SK-MEL-5 (cell line): ENCODE measurements around the gene ZNF891. TPM values are rescaled to one million over a fixed set of nuclear protein-coding genes. Genes with fewer than 3 reads are reported as not detected.

ENCODE experiments used
- DNase-seq: peaks from one replicate; pipeline ENCODE4 v3.0.0-alpha.2; 2016; ENCODE audit warnings: low read depth, low spot score
- in situ Hi-C: cut with HindIII; loops from 2 replicates; pipeline ENCODE4 v1.10.0; 2016; ENCODE audit warnings: low sequenced_read_pairs, high pct_unique_total_duplicates, low pct_unique_long_range_greater_than_20kb
- polyA plus RNA-seq, 2 experiments: library from polyadenylated mRNA; depleted of rRNA; stranded (reverse); fragments of >200 nt; gene quantifications; 2 replicates each; pipeline ENCODE4 v1.2.3, GENCODE V29; 2015
- total RNA-seq: library from RNA; depleted of rRNA; stranded (reverse); fragments of >200 nt; shearing (Covaris generic); gene quantifications from 2 replicates; pipeline ENCODE4 v1.2.3, GENCODE V29; 2014; rRNA removed

ZNF891 gene
- 1.3 and 1.4 TPM in 2 replicates for total RNA-seq
- 0.56 and 1.1 TPM in 2 replicates for polyA plus RNA-seq (2015; cell fraction: cytosol; rRNA removed)
- 10.2 and 11.9 TPM in 2 replicates for polyA plus RNA-seq (2015; cell fraction: nucleus; rRNA removed)

GRCh38 chr12:133130038-133130807 is at the start of gene ZNF891, which contains the start of gene ZNF10:
Gene ZNF891 (minus strand): TSS chr12:133130274. CDS start chr12:133121918, 8,356 bp downstream.
Gene ZNF10 (plus strand): TSS chr12:133130627. CDS start chr12:133144493, 13,866 bp downstream.
- in situ Hi-C loops = no loop called here
- DNase-seq = peak; percentile 96

GRCh38 chr12:133174901-133175300 is 44.8 kb upstream of the ZNF891 start:
- in situ Hi-C loops = no loop called here
- DNase-seq = no peak

GRCh38 chr12:133172491-133172890 is 42.4 kb upstream of the ZNF891 start:
- in situ Hi-C loops = no loop called here
- no peak for DNase-seq

GRCh38 chr12:133165776-133166175 is 35.7 kb upstream of the ZNF891 start:
- DNase-seq = no peak
- in situ Hi-C loops = no loop called here

GRCh38 chr12:133156125-133156690 is 26.1 kb upstream of the ZNF891 start:
- DNase-seq = no peak

GRCh38 chr12:133145981-133146380 is 15.9 kb upstream of the ZNF891 start:
- DNase-seq = no peak
- in situ Hi-C loops = no loop called here

More at GRCh38 chr12:133156125-133156690, 26.1 kb upstream of the ZNF891 start:
- in situ Hi-C loops = no loop called here

- in situ Hi-C loops = no loop called here
- no peak for DNase-seq
These were observed 5.7 kb upstream of the ZNF891 start for GRCh38 chr12:133135747-133136146.

- in situ Hi-C loops = no loop called here
These were observed 694 bp upstream of the ZNF891 start for GRCh38 chr12:133130808-133131128.

GRCh38 chr12:133129368-133130037 is 571 bp downstream of the ZNF891 start:
- in situ Hi-C loops = no loop called here
- DNase-seq = peak; percentile 38

More at GRCh38 chr12:133130808-133131128, 694 bp upstream of the ZNF891 start:
- DNase-seq = no peak

- in situ Hi-C loops = no loop called here
- DNase-seq = no peak
These were observed 5.4 kb downstream of the ZNF891 start for GRCh38 chr12:133124674-133125073.

- DNase-seq = no peak
- in situ Hi-C loops = no loop called here
These were observed 9.5 kb downstream of the ZNF891 start for GRCh38 chr12:133120385-133121191.

- in situ Hi-C loops = no loop called here
- no peak for DNase-seq
These were observed 21.9 kb downstream of the ZNF891 start for GRCh38 chr12:133108150-133108549.

- in situ Hi-C loops = no loop called here
- no peak for DNase-seq
These were observed 23.0 kb downstream of the ZNF891 start for GRCh38 chr12:133107121-133107520.

GRCh38 chr12:133106253-133106652 is 23.8 kb downstream of the ZNF891 start:
- in situ Hi-C loops = no loop called here
- DNase-seq = no peak

GRCh38 chr12:133105620-133106019 is 24.5 kb downstream of the ZNF891 start:
- no peak for DNase-seq
- in situ Hi-C loops = no loop called here

GRCh38 chr12:133083345-133083744 is 46.7 kb downstream of the ZNF891 start:
- DNase-seq = no peak
- in situ Hi-C loops = no loop called here

- in situ Hi-C loops = no loop called here
- DNase-seq = no peak
These were observed 48.8 kb downstream of the ZNF891 start for GRCh38 chr12:133081159-133081780.
